Frontal cortex (tissue), 4 donors: ENCODE results near the gene SCUBE1. TPM values are rescaled to one million over a fixed set of nuclear protein-coding genes. Genes with fewer than 3 reads are reported as not detected.

ENCODE experiments used
- DNase-seq, 2 donors: peaks; one replicate each; pipeline ENCODE4 v3.0.0; 2012; ENCODE audit warnings: low spot score in 2 of 2
- FAIRE-seq: peaks from 2 replicates; lab custom pipeline; 2012; peaks lifted over from hg19 to GRCh38; lab: Jason Lieb, UNC
- total RNA-seq: library from RNA; depleted of rRNA; stranded (reverse); fragments of >200 nt; gene quantifications from one replicate; pipeline ENCODE4 v1.2.3, GENCODE V29; 2014
- donor health status: control.
- donor health status: control.
- donor health status: control.

SCUBE1 gene
- total RNA-seq, 1 donor from 2014 or later, result 26.1 TPM

DNA sequence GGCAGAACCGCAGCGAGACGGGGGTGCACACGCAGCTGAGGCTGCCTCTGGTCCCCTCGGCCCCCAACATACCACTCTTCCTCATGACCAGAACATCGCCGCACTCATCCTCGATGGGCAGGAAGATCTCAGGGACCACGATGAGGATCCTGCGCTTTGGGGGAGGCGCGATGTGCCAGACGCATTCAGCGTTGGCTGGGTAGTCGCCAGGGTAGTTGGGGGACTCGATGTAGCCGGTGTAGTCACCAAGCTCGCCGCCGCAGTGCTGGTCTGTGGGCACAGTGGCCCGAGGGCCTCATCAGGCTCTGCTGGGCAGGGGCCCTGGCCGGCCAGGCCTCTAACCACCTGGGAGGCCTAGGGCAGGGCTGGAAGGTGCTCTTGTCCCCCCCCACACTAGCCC is 133.2 kb downstream of the SCUBE1 start:
- FAIRE-seq (no peak), DNase-seq (no peak)

DNA sequence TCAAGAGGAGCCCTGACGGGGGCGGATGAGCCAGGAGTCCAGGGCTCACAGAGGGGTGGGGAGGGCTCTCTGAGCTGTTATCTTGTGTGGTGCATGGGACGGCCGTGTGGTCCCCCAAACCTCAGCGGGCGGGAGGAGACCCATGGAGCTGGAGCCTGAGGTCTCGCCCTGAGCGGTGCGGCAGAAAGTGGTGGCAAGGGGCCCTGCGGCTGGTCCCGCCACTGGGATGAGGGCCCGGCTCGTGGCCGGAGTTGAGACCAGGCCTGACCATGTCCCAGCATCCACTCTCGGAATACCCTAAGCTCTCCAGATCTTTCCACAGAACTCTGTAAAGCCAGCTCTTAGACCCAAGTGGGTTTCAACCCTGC is 133.7 kb downstream of the SCUBE1 start:
- no peak for FAIRE-seq
- DNase-seq, result no peak

DNA sequence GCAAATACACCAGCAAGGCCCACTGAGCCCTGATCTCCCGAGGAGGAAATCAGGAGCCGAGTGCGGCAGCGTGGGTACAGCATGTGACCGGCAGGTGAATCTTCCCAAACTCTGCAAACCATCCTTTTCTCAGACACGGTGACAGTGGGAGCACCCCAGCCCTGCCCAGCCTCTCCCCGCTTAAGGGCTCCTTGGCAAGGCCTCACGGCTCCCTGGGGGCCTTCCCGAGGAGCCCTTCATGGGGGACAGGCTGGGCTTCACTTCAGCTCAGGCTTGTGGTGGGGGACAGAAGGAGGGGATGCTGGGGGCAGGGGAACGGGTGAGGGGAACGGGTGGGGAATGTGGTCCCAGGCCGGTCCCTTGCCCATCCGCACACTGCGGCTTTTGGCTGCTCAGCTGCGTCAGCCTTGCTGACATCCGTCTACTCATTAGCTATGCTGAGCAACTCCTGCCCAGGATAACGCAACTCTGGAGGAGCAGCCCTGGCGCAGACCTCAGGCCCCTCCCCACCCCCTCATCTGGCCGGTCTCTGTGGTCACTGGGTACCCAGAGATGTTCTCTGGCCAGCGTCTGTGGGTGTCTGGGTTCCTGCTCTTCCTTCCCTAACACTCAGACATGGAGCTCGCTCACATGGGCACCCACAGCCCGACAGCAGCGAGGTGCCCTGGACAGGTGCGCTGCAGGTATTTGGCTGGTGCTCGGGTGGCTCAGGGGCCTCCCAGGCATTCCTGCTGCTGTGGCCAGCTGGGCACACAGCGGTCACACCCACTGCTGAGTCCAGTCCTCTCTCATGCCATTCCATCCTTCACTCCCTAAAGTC is 134.3 kb downstream of the SCUBE1 start:
- no peak for FAIRE-seq
- no peak for DNase-seq

DNA sequence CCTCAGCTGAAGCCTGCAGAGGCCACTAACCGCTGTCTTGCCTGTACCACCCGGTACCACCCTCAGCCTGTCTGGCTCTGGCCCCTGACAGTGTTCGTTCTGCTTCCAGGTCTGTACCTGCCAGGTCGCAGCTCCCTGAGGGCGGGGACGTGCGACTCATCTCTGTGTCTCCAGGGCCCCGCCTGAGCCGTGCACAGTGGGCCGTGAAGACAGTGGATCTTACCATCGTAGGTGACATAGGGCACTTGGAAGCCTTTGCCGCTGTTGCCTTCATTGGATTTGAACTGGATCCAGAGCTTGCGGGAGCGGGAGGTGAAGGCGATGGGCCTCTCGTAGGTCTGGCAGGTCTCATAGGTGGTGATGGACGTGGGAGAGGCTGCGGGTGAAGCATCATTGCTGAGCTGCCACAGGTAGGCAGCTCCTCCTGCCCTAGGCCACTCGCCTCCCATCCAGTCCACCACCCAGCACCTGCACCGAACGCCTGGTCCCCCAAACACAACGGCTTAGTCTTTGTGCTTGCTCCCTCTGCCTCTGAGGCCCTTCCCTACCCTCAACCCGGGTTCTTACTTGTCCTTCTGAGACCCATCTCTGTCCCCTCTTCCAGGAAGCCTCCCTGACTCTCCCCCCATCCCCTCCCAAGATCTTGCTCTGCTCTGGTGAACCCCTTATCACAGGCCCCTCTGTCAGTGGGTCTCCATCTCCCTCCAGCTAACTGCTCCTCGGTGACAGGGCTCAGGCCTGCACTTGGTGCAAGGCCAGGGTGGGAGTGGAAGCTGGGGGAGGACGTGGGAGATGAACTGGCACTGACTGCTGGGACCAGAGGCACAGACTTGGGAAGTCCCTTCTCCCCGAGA is 135.1 kb downstream of the SCUBE1 start:
- DNase-seq (no peak), FAIRE-seq (no peak)

DNA sequence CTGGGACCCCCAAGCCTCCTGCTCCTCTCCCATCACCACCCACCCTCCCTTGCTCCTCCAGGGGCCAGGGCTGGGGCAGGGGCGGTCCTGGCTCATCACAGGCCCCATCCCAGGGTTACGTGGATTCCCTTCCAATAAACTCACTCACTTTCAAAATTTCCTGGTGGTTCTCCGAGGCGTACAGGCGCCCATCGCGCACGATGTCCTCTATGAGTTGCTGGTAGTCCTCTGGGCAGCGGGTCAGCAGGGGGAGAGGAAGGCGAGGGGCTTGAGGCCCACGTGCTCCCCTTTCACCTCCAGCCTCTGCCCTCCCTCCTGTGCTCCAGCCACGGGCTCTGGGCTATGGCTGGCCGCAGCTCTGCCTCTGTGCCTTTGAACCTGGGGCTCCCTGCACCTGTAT is 135.8 kb downstream of the SCUBE1 start:
- DNase-seq, result no peak
- no peak for FAIRE-seq

DNA sequence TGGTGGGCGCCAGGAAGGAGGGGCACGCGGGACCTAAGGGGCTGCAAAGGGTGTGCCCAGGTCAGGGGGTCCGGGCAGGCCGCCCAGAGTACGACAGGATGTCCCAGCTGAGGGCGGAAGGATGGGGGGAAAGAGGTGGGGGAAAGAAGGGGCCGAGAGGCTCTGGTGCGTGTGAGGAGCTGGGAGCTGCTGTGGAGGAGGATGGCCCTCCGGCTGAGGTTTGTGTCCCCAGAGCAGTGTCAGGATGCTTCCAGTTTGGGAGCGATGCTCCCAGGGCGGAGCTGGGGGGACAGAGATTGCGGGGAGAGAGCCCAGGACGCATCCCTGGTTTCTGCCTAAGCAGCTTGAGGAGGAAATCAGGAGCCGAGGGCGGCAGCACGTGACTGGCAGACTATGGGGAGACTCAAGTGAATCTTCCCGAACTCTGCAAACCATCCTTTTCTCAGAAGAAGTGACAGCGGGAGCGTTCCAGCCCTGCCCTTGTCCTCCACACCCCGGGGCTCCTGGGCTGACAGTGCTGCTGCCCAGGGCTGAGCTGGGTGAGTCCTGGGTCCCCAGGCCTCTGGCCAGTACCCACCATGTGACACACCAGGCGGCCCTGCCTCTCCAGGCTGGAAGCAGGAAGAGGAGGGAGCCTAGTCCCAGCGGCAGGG is 136.5 kb downstream of the SCUBE1 start:
- DNase-seq, result no peak
- FAIRE-seq, result no peak

DNA sequence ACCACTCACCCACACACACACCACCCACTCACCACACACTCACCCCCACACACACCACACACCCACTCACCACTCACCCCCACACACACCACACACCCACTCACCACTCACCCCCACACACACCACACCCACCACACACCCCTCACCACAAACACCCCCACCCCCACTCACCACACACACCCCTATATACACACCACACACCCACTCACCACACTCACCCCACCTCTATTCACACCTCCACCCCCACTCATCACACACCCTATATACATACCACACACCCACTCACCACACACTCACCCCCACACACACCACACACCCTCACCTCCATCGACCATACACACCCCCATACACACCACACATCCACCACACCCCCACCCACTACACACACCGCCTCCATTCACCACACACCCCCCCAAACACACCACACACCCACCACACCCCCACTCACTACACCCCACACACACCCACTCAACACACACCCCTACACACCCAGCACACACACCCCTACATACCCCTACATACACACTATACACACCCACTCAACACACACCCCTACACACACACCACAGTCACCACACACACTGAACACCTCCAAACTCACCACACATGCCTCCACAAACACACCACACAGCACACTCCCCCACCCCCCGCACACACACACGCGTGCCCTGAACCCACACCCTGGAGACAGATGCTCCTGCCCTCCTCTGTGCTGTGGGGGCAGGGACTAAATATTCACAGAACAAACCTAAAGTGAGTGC is 137.2 kb downstream of the SCUBE1 start:
- no peak for DNase-seq
- no peak for FAIRE-seq

DNA sequence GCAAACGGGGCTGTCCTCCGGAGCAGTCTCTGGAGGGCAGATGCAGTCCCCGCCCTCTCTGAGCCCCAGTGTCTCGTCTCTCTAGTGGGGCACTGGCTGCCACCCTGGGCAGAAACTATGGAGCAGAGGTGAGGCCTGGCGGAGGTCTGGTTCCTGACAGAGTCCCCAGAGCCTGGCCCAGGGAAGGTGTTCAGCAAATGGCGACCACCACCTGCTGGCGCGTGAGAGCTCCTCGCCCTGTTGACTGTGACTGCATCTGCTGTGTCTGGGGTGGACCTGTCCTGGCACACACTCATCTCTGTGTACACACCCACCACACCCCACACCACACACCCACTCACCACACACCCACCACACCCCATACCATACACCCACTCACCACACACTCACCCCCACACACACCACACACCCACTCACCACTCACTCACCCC is 137.9 kb downstream of the SCUBE1 start:
- FAIRE-seq, result no peak
- no peak for DNase-seq

DNA sequence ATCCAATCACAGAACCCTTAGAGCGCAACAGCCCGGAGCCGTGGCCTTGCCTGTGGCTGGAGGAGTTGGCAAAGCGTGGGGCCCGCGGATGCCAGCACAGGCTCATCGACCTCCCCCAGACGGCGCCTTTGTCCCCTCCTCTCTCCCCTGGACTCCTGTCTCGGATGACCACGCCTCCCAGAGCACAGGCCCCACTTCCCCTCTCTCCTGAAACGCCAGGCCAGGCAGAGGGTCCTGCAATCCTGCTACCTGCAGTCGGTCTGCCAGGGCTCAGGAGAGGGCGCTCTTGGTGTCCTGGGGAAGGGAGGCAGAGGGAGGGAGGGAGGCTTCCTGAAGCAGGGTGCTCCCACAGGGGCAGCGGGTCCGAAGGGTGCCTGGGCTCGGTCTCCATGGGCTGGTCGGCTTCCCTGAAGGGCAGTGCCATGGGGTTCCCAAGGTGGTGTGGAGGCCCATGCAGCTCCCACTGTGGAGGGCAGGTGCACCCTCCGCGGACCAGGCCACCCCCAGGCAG is 139.6 kb downstream of the SCUBE1 start:
- DNase-seq (no peak), FAIRE-seq (no peak)

DNA sequence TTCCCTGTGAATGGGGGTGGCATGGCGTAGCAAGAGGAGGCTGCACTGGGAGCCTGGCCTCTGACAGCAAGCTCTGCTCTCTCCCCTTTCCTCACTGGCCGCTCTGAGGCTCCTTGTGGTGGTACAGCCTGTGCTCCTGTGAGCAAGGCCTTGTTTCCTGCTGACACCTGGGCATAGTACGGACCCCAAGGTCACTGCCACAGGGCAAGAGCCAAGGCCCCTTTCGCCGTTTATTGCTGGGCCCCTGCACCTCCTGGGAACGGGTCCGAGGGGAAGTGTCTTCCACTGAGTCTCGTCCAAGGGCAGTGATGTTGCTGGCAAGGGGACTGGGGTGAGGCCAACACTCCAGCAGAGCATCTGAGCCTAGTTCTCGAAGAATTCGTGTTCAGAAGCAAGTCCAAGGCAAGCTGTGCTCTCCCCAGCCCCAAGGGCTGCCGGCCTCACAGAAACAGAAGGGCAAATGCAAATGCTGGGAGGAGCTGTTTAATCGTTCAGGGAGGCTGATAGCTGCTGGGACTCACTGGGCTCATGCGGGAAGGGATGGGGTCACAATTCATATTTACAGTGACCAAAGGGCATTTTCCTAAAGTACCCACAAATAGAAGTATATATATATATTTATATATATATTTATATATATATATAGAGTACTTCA is 140.3 kb downstream of the SCUBE1 start:
- no peak for DNase-seq

DNA sequence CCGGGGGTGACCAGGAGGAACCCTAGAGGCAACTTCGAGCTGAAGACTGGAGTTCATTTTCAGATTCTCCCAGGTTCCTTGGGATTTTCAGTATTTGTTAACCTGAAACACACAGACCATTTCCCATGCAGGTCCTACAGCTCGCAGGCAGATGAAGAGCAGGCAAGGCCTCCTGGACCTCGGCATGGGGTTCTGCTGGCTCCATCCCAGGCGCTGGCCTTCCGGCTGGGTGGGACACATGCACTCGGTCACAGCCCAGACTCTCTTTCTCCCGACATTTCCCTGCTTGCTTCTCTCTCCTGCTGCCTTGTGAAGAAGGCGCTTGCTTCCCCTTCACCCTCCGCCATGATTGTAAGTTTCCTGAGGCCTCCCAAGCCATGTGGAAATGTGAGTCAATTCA is 140.8 kb downstream of the SCUBE1 start:
- no peak for DNase-seq
- FAIRE-seq, result no peak

More for the DNA sequence above, 140.3 kb downstream of the SCUBE1 start:
- FAIRE-seq, result no peak

DNA sequence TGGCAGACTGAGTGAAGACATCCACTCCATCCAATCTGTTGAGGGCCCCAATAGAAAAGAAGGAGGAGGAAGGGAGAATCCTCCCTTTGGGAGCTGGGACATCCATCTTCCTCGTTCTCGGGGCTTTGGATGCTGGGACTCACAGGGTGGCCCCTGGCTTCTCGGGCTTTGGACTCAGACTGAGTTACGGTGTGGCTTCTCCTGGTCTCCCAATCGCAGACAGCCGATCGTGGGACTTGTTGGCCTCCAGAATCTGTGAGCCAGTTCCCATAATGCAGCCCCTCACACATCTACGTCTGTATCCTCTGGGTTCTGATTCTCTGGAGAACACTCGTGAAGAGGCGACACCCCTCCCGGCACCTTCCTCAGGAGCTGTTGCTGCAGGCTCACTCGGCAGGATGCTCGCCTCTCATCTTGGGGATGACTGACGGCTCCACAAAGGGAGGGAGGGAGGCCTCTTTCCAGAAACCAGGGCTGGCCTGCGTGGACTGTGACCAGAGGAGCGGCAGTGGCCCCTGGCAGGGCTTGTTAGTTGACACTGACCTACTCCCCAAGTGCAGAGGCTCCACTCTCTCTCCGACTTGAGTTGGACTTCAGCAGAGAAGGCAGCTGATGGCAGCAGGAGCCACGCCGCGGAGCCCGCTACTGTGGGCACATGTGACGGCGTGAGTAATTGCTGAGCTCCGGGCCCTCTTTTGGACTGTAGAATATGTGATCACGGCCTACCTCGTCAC is 141.5 kb downstream of the SCUBE1 start:
- no peak for FAIRE-seq
- no peak for DNase-seq

DNA sequence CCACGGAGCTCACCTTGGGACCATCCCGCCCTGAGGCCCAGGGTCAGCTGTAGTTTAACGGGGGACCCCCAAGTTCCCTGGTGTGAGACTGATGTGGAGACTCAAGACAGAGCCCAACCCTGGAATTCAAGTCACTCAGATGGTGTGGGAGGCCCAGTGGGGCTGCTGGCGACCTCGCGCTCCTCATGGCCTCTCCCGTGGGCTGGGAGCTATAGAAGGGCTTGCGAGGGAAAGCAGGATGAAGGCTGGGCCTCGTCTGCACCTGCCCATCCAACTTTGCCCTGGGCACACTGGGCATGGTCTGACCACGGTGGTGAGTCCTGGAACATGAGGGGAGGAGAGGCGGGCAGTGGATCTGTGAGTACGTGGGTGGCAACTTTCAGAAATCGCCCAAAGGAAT is 142.6 kb downstream of the SCUBE1 start:
- FAIRE-seq (no peak), DNase-seq (no peak)

DNA sequence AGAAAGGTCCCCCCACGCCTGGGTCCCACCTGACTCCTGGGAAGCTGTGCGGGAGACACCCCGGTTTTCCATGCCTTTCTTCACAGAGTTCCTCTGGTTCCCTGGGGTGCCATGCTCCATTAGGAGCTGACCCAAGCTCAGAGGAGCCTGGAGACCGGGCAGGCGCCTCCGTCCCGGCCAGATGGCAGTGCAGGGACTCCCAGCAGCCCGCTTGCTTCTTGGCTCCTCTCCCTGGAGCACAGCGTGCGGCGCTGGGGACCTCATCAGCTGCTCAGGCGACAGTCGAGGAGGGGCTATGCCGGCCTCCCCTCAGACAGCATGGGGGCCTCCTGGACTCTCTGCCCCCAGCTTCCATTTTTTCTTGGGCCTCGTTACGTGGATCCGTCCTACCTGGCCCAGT is 143.1 kb downstream of the SCUBE1 start:
- DNase-seq (no peak), FAIRE-seq (no peak)

DNA sequence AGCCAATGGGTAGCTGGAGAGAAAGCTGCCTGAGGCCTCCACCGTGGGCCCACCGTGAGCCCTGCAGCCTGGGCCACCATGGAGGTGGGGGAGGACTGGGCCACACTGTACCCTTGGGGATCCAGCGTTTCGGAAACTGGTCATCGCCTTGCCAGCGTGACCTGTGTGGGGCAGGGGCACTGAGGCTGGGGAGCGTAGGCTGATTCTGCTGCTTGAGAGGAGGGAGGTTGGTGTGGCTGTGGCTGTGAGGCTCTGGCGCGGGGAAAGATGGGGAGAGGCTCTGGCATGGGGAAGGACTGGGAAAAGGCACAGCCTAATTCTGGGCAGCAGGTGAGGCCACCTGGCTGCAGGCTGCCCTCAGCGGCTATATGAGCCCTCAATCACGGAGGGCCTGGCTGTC is 143.6 kb downstream of the SCUBE1 start:
- FAIRE-seq (no peak), DNase-seq (no peak)

DNA sequence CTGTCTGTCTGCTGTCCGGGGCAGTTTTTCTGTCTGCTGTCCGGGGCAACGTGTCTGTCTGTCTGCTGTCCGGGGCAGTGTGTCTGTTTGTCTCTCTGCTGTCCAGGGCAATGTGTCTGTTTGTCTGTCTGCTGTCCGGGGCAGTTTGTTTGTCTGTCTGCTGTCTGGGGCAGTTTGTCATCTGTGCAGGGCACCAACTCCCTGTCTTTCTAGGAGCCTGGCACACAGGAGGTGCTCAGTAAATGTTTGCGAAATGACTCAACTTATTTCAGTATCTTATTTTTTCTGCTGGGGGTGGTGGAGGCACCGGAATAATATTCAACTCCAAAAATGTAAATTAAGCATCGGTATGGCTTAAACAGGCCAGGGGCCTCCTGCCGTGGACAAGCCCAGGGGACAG is 144.2 kb downstream of the SCUBE1 start:
- FAIRE-seq, result no peak
- no peak for DNase-seq

DNA sequence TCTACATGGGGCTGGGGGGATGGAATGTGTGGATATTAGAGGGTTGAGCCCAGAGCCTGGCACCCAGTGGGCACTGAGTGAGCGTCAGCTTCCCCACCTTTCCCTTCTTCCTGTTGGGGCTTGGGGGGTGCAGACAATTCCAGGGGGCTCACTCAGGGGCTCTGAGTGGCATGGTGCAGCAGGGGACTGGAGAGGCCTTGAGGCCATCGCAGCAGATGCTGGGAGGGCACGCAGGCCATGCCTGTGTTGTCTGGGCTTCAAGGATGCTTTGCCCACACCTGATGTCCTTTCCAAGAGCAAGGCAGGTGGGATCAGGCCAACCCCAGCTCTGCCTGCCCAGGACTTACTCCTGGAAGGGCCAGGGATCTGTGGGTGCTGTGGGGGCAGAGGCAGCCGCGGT is 145.0 kb downstream of the SCUBE1 start:
- no peak for FAIRE-seq
- DNase-seq, result no peak

DNA sequence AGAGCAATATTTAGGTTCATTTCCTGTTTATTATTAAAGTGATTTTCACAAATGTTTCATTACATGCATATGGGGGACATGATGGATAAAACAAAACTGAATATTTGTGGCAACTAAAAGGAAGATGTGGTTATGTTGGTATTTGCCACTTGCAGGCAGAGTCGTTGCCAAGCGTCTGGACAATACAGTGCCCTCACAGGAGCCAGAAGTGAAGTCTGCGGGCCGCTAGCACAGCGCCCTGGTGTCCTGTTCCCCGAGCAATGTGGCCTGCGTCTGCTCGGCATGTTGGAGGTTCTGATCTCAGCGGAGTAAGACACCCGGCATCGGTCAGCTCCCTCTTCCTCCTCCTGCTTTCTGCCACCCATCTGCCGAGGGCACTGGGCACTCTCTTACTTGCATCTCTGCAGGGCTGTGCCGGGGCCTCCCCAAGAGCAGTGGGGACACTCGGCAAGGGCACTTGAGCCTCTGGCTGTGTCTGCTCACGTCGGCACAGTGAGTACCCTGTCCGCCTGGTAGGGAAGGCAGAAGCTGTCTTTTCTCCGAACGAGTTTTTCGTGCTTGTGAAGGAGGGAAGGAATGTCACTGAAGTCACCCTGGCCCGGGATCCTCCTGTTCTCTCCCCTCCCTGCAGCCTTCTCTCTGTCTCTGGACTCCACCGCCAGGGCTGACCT is 145.8 kb downstream of the SCUBE1 start:
- DNase-seq, result no peak
- no peak for FAIRE-seq
